Right cardiac atrium (tissue), 5 donors: ENCODE measurements around the gene ELAVL3. TPM values are rescaled to one million over a fixed set of nuclear protein-coding genes. Genes with fewer than 3 reads are reported as not detected.
A peak's percentile ranks its signal among the peaks of the same experiment; 100 is the strongest.

Experiments used
- ATAC-seq, 2 donors: fragments of 200-7000 bp; cut with Tn5 transposase; one replicate each; pipeline versions ENCODE4 v1.8.0 to v1.9.1; 2020; ENCODE audit warnings: moderate library complexity in 2 of 2, mild to moderate bottlenecking in 1 of 2
- DNase-seq, 3 donors: peaks; one replicate each; pipeline ENCODE4 v3.0.0-alpha.2; 2020
- H3K27ac ChIP-seq: one replicate; pipeline ENCODE4 v1.5.1; 2013; ENCODE audit warnings: mild to moderate bottlenecking, low read length, control low read depth, moderate library complexity
- H3K27me3 ChIP-seq: one replicate; pipeline ENCODE4 v1.6.1; 2013; ENCODE audit not compliant: control insufficient read depth, insufficient read depth
- H3K4me1 ChIP-seq: one replicate; pipeline ENCODE4 v1.6.1; 2013; ENCODE audit warnings: low read length; ENCODE audit not compliant: control insufficient read depth, insufficient read depth
- H3K4me3 ChIP-seq: one replicate; pipeline ENCODE4 v1.5.1; 2013; ENCODE audit warnings: low read length, control low read depth
- H3K9me3 ChIP-seq: one replicate; pipeline ENCODE4 v1.6.1; 2013; ENCODE audit warnings: low read length; ENCODE audit not compliant: control insufficient read depth
- WGBS: extraction: QIAGEN DNeasy Blood & Tissue Kit; methylation state at CpG from one replicate; pipeline ENCODE4 v1.1.7; 2013; 5-methylcytosine and 5-hydroxymethylcytosine counted together
- intact Hi-C, 4 donors: fragments of 100-400 bp; cut with DNase I; formaldehyde crosslinking; loops; one replicate each; pipeline versions ENCODE4 v1.11.0 to v1.14.0; 2022 to 2023
- polyA plus RNA-seq: library from polyadenylated mRNA; stranded (reverse); fragments of 200-250 nt; gene quantifications from one replicate; pipeline ENCODE4 v1.2.3, GENCODE V29; 2013
- total RNA-seq, 4 donors: library from RNA; stranded (reverse); fragmentation: NEBNext Ultra II Directional; extraction: Animal tissue kit (Norgen Biotek cat#: 25700); gene quantifications; one replicate each; pipeline ENCODE4 v1.2.1, GENCODE V29; 2021
- donor health status: healthy with polysubstance abuse.
- donor health status: DM: no; HTN: yes; CAD: no.
- donor health status: DM: no; HTN: no; CAD: no.
- donor health status: DM: no; HTN: yes; CAD: no; lungs with severe emphysema.
- donor health status: DM: yes; HTN: yes; CAD: no.

ELAVL3 gene
- total and polyA plus RNA-seq, 5 donors, result 0.14 TPM; not detected in 4

DNA sequence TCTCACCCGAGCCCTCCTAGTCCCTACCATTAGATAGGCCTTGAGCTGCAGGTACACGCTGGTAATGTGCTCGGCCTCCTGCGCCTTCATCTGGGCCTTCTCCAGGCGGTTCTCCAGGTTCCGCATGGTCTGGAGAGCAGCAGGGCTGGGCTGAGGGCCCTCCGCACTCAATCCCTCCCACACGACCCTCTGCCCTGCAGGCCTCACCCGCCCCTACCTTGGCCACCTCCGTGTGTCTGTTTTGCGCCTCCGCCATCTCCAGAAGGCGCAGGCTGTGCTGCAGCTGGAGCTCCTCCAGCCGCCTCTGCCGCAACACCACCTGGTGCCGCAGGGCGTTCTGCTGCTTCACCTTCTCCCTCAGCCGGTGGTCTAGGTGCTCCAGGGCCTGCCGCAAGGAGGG lies 54.2 kb downstream of the ELAVL3 start:
- no peaks in the 10 kb centered on the region for H3K9me3 ChIP-seq
- ATAC-seq (no peak), DNase-seq (peak in 1 of 3 donors; percentile 57)
- no peaks in the 10 kb centered on the region for H3K27me3 ChIP-seq
- no peak overlapping the region for H3K4me3 ChIP-seq
- no peaks in the 10 kb centered on the region for H3K4me1 ChIP-seq
- no peak overlapping the region for H3K27ac ChIP-seq
- WGBS, result 90% methylated on average over 19 of the region's 19 CpGs
- intact Hi-C loops, result no loop called here

DNA sequence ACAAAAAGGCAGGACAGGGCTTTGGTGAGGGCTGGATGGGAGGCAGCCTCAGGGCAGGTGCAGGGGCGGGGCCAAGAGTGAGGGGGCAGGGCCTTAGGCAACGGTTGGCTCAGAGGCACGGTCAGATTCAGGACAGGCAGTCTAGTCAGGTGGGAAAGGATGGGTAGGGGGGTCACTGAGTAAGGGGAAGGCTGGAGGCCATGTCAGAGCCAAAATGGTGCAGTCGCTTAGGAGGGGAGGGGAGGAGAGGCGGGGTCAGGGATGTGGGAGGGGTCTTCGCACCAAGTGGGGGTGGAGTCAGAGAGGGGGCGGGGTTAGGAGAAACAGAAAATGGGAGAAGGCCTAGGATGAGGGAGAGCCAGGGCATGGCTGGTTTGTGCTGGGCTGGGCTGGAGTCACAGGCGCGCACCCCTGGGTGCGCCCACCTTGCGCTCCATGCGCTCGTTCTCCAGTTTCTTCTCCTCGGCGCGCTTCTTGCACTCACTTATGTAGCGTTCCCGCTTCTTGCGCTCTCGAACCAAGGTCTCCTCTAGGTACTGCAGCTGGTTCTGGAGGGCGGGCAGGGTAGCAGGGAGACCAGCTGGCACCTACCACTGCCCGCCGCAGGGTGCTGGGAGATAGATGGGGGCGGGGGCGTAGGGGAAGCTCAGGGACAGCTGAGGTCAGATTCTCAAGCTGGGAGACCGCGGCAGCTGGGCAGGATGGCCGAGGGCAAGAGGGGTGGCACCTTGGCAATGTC lies 55.0 kb downstream of the ELAVL3 start:
- intact Hi-C loops, result no loop called here
- Histone ChIP-seq H3K27ac (no peak overlapping the region), H3K4me3 (no peak overlapping the region), H3K4me1 (no peaks in the 10 kb centered on the region), H3K27me3 (no peaks in the 10 kb centered on the region), H3K9me3 (no peaks in the 10 kb centered on the region)
- peak in 2 of 3 donors; percentile 49 to 58 for DNase-seq
- ATAC-seq, result no peak
- 91% methylated on average over 28 of the region's 28 CpGs for WGBS

DNA sequence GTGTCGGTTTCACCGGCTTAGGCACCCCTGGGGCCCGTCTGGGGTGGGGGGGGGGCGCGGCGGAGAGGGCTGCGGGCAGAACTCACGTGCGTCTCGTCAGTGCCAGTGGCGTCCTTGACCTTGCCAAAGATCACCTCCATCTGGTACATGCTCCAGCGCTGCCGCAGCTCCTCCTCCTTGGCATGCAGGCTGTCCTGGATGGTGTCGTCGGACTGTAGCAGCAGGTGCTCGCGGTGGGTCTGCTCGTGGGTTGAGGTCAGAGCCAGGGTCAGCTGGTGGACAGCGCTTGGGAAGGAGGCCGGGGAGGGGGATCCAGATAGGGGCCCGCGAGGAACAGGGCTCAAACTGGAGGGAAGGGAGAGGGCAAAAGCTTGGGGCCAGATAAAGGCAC lies 57.1 kb downstream of the ELAVL3 start:
- DNase-seq (peak in 2 of 3 donors; percentile 45 to 53), ATAC-seq (no peak)
- Histone ChIP-seq H3K27ac (no peak overlapping the region), H3K27me3 (no peaks in the 10 kb centered on the region), H3K4me1 (no peaks in the 10 kb centered on the region), H3K4me3 (no peak overlapping the region), H3K9me3 (no peaks in the 10 kb centered on the region)
- WGBS, result 18% methylated on average over 22 of the region's 22 CpGs
- intact Hi-C loops, result no loop called here

DNA sequence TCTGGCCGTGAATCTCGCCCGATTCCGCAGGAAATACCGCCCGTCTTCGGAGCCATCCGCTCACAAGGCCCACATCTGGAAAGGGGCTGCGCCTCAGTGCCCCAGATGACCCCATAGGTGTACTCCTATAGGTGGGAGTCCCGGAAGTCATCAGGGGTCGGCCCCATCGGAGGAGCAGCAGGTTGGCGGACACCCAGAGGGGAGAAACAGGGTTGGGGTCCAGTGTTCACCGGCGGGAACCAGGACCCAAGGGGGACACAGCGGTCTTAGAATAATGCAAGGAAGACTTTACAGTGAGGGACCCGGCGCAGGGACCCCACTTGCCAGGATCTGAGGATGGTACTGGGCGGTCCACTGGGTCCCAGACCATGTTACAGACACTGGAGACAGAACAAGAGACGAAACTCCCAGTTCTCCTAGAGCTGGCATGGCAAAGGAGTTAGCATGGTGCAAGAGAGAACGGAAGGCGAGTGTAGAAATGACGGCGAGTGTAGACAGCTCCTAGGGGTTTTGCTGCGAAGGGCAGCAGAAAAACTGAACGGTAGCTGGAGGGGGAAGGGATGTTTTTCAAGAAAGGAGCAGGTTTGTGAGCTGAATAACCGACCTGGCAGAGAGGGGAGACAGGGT lies 57.6 kb downstream of the ELAVL3 start:
- DNase-seq (peak in 2 of 3 donors; percentile 39 to 53), ATAC-seq (no peak)
- intact Hi-C loops, result no loop called here
- WGBS, result 39% methylated on average over 27 of the region's 27 CpGs
- Histone ChIP-seq H3K4me3 (no peak overlapping the region), H3K27ac (no peak overlapping the region), H3K9me3 (no peaks in the 10 kb centered on the region), H3K4me1 (no peaks in the 10 kb centered on the region), H3K27me3 (no peaks in the 10 kb centered on the region)

DNA sequence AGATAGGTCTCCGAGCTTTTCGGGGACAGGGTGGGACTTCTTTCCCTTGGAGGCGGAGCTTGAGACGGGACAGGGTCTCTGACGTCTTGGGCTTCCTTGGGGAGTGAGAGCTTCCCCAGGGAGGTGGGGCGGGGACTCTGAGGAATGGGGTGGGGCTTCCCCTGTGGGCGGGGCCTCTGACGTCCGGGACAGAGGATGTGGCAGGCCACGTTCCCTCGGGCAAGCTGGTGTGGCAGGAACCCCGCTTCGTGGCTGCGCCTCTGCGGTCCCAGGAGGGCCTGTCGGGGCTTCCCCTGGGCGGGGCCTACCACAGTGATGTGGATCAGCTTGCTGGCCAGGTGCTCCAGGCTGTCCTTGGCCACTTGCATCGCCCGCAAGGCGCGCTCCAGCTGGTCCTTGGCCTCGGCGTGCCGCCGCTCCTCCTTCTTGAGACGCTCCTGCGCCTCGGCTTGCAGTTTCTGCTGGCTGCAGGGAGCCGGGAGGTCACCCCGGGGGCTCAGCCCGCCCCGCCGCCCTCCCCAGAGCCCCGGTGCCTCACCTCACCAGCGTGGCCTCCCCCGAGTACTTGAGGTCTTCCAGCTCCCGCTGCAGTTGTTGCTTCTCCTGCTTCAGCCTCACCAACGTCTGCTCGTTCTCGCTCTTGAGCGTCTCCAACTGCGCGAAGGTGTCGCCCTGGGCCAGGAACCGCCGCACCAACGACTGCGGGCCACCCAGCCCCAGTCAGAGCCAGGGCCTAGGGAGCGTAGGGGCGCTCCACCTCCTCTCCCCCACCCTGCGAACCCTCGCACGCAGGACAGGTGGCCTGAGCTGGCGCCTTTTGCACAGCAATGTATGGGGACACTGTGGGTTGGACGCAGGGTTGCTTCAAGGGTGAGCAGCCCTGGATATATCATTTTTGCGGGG lies 58.4 kb downstream of the ELAVL3 start:
- no peak overlapping the region for H3K27ac ChIP-seq
- no peaks in the 10 kb centered on the region for H3K9me3 ChIP-seq
- ATAC-seq (peak; percentile 68 to 85), DNase-seq (peak; percentile 87 to 94 (median 94))
- H3K4me3 ChIP-seq, result peak overlapping the region; percentile 11
- intact Hi-C loops, result no loop called here
- no peaks in the 10 kb centered on the region for H3K27me3 ChIP-seq
- H3K4me1 ChIP-seq, result no peaks in the 10 kb centered on the region
- WGBS, result 7% methylated on average over 56 of the region's 56 CpGs

DNA sequence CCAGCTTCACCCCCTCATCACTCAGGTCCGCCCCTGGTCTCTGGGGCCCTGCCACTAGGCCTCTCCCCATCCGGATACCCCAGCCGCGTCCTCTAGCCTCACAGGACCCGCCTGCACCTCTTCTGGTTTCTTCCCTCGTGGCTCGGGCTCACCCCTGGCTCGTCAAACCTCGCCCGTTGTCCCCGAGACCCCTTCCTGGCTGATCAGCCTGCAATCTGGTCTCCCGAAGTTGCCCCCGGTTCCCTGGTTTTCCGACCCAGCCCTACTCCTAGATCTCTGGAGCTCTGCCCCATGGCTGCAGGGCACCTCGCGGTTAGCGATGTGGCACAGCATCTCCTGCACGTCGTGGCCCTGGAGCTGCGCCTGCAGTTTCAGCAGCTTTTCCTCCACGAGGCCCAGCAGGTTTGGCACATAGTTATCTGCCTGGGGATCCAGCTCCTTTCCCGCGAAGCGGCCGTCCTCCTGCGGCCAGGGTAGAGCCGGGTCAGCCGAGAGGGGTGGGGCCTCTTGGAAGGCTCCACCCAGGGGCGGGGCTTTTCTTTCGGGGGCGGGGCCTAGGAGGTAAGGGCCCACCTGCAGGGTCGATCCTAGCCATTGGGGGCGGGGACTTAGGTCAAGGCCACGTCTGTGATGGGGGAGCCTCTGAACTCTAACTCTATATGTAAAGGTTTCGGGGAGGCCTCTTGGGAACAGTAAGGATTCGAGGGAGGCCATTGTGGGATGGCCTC lies 59.3 kb downstream of the ELAVL3 start:
- peak; percentile 49 to 72 for ATAC-seq
- intact Hi-C loops, result no loop called here
- Histone ChIP-seq H3K27ac (peak overlapping the region; percentile 25), H3K4me3 (peak overlapping the region; percentile 41), H3K27me3 (no peaks in the 10 kb centered on the region), H3K4me1 (no peaks in the 10 kb centered on the region), H3K9me3 (no peaks in the 10 kb centered on the region)
- 14% methylated on average over 36 of the region's 36 CpGs for WGBS
- DNase-seq, result peak; percentile 71 to 90 (median 88)

DNA sequence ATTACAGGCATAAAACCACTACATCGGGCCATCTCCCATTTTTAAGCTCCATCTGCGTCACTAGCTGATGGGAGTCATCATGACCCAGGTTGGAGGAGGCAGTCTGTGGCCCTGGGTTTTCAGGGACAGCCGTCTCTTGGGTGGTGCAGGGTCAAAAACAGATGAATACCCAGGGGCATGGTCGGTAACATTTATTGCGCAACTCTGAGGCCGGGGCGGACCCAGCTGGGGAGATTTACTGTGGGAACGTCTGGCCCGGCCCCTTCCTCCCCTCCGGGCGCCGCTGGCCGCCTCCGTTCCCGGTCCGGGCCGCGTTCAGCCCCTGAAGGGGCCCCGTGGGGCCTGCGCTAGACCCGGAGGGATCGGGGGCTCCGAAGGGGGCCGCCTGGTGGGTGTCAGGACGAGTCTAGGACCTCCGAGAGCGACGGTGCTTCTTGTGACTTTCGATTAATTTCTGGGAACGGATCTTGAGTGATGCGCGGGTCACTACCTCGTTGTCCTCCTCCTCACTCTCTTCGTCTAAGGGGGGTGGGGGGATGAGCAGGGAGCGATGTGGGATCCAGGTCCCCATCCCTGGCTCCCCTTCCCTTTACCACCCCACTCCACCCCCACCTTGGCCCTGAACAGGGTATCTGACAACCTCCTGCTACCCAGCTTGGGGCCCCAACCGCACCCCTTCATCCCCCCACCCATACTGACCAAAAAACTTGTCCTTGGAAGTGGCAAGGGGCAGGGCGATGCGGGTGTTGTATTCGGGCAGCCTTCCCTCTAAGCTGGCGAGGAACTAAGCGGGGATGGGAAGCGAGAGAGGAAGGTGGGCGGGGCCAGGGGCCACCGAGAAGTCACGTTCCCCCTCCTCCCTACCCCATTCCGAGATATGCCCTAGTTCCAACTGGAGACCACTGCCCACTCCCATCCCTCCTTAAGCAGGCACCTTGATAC lies 60.1 kb downstream of the ELAVL3 start:
- H3K27me3 ChIP-seq, result no peaks in the 10 kb centered on the region
- H3K27ac ChIP-seq, result peak overlapping the region; percentile 43
- H3K9me3 ChIP-seq, result no peaks in the 10 kb centered on the region
- 4% methylated on average over 46 of the region's 46 CpGs for WGBS
- H3K4me3 ChIP-seq, result peak overlapping the region; percentile 41
- H3K4me1 ChIP-seq, result no peaks in the 10 kb centered on the region
- DNase-seq (peak; percentile 80 to 93 (median 91)), ATAC-seq (peak; percentile 60 to 66)
- intact Hi-C loops, result no loop called here

DNA sequence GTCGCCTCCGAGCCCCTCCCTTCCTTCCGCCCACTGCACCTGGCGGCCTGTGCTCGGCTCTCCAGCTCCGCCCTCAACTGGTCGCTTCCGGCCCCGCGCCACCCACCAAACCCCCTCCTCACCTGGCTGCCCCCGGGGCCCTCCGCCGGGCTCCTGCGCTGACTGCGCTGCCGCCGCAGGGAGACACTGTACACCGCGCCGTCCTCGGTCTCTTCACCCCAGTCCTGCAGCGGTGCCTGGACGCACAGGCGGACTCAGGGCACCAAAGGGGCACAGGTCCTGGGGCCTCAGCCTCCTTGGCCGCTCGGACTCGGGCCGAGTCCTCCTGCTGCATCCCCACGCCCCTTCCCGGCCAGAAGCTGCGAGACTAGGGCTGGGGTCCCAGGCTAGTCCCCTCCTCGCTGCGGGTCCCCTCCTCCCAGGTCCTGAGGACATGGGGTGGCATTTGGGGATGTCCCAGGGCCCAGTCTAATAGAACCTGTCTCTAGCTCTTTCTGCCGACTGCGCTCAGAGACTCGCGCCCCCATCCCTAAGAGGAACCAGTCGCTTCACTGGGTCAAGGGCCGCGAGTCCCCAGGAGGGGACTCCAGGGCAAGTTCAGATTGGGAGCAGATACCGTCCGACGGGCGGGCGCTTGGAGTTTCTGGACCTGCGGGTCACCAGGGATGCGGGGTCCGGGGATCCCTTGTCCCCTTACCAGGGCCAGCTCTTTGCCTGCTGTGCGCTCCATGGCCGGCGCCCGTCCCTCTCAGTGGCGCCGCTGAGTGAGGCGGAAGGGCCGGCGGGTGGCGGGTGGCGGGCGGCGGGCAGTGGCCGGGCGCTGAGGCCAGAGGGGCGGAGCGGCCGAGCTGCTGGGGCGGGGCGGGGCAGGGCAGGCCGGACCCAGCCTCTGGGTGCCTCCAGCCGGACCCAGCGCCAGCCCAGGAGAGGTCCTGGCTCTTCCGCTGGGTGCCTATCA lies 62.0 kb downstream of the ELAVL3 start, which contains the start of gene RGL3:
Gene RGL3 (minus strand): TSS at position 766 of the 958 bp plus-strand sequence. CDS start 36 bp downstream, at position 730.
- intact Hi-C loops, result no loop called here
- H3K9me3 ChIP-seq, result no peaks in the 10 kb centered on the region
- DNase-seq (peak; percentile 77 to 91 (median 90)), ATAC-seq (peak; percentile 65 to 69)
- no peaks in the 10 kb centered on the region for H3K4me1 ChIP-seq
- no peaks in the 10 kb centered on the region for H3K27me3 ChIP-seq
- H3K27ac ChIP-seq, result peak within 1 kb of the TSS; percentile 28
- peak within 1 kb of the TSS; percentile 51 for H3K4me3 ChIP-seq
- 2% methylated on average over 72 of the region's 72 CpGs for WGBS

DNA sequence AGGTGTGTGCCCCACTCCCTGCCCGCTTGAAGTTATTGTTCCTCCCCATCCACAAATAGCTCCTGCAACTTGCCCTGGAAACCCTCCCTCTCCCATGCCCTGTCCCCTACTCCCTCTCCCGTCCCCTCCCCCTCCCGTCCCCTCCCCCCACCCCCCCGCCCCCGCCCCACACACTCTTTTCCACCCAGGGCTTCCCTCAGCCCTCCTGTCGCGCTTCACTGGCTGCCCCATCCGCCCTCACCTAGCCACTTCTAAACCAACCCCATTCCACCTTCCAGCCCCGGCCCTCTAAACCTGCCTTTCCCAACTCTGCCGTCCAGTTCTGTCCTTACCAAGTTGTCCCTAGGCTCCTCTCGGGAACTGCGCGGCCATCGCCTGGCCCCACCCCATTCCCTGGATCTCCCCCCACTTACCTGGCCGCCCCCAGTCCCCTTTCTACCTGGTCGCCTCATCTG lies 62.7 kb downstream of the ELAVL3 start:
- H3K9me3 ChIP-seq, result no peaks in the 10 kb centered on the region
- intact Hi-C loops, result no loop called here
- no peak overlapping the region for H3K27ac ChIP-seq
- 11% methylated on average over 16 of the region's 16 CpGs for WGBS
- no peaks in the 10 kb centered on the region for H3K27me3 ChIP-seq
- DNase-seq (peak in 1 of 3 donors; percentile 19), ATAC-seq (no peak)
- H3K4me1 ChIP-seq, result no peaks in the 10 kb centered on the region
- H3K4me3 ChIP-seq, result peak overlapping the region; percentile 51
